Transverse colon (tissue), 1 donor: ENCODE results near the gene APMAP.

Experiments used
- EP300 ChIP-seq: sonication (generic); formaldehyde crosslinking; IDR thresholded peaks from one replicate; pipeline ENCODE4 v1.6.1; 2017; ENCODE audit warnings: antibody characterized with exemption, low read depth
- POLR2A ChIP-seq: fragments of 450-650 bp; IDR thresholded peaks from one replicate; pipeline ENCODE4 v1.6.1; 2016; ENCODE audit warnings: antibody characterized with exemption, mild to moderate bottlenecking, moderate library complexity

- TF ChIP-seq EP300 (no peak), POLR2A (no peak)
These were observed 12.1 kb downstream of the APMAP start for GRCh38 chr20:24980291-24981053.
